Measurements from ENCODE around the gene TNFAIP8L2. TPM values are rescaled to one million over a fixed set of nuclear protein-coding genes. Genes with fewer than 3 reads are reported as not detected.
"Not testable (repeated sequence)": the region's sequence is repeated elsewhere in the genome, so short reads cannot be mapped to it uniquely, and the experiment has no call there.

The TNFAIP8L2 gene
- total RNA-seq, 1 donor from 2014 or later, result 17.8 TPM

DNA sequence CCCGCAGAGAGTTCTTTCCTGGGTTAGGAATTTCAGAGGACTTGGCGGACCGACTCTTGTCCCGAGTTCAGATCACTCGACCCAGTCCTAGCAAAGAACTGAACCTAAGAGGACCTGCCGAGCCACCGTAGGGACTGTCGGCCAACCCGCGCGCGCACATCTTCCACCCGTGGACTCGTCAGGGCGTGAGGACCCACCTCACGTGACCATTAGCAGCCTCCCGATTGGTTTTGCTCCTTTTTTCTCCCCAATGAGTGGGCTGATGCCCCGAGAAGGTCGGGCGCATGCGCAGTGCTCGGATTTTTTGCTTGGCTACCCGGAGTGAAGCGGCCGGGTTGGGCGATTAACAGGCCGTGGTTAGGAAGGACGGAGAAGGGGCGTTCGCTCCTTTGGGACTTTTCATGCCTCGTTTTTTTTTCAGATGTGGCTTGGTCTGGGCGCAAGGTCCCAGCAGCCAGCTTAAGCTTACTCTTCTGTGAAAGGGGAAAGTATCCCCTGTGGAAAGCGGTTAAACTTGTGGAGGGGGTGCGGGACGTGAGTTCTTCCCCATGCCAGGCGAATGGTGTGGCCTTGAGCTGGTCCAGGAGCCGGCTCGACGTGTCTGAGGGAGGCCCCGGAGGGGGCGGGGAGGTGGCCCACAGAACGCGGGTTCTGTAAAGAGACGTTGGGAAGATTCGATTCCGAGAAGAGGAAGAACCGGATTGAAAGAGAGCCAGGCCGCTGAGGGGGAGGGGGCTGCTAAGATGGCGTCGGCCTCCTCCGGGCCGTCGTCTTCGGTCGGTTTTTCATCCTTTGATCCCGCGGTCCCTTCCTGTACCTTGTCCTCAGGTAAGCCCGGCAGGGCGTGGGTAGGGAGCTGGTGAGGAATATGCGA is 42.0 kb downstream of the TNFAIP8L2 start, which contains the start of gene PIP5K1A:
Gene PIP5K1A (plus strand): TSS at position 299 of the 874 bp plus-strand sequence. CDS start 445 bp downstream, at position 744.
- H3K4me3 ChIP-seq, result peak within 1 kb of the TSS; percentile 87
- H3K9me3 ChIP-seq, result no peaks in the 10 kb centered on the region
- H3K36me3 ChIP-seq, result peaks cover 14% of the 10 kb centered on the region
- intact Hi-C loops (cut with DNase I), result no loop called here
- H3K27me3 ChIP-seq (ENCODE audit: low read depth), result no peaks in the 10 kb centered on the region
- H3K4me1 ChIP-seq, result peaks cover 44% of the 10 kb centered on the region
- ATAC-seq (peak; percentile 90 to 96), DNase-seq (peak; percentile 100)
- no peak for TF ChIP-seq CTCF (IDR thresholded peaks at IDR 0.05)
- H3K27ac ChIP-seq, result peak within 1 kb of the TSS; percentile 88

- Histone ChIP-seq H3K36me3 (peaks cover 21% of the 10 kb centered on the region), H3K4me3 (peak overlapping the region; percentile 87), H3K9me3 (no peaks in the 10 kb centered on the region), H3K4me1 (peaks cover 43% of the 10 kb centered on the region), H3K27me3 (ENCODE audit: low read depth) (no peaks in the 10 kb centered on the region), H3K27ac (peak overlapping the region; percentile 88)
- peak; percentile 13 to 18 for ATAC-seq
- intact Hi-C loops (cut with DNase I), result no loop called here
- no peak for DNase-seq
- no peak for TF ChIP-seq CTCF (IDR thresholded peaks at IDR 0.05)
Observed at GRCh38 chr1:151199873-151200581, 43.6 kb downstream of the TNFAIP8L2 start.

GRCh38 chr1:151205381-151205965 is 49.0 kb downstream of the TNFAIP8L2 start:
- DNase-seq; H3K27ac ChIP-seq; H3K27me3 ChIP-seq (ENCODE audit: low read depth); H3K9me3 ChIP-seq; ATAC-seq; intact Hi-C loops (cut with DNase I); H3K4me3 ChIP-seq: not testable (repeated sequence)
- Histone ChIP-seq H3K4me1 (peaks cover 20% of the 10 kb centered on the region), H3K36me3 (peaks cover 66% of the 10 kb centered on the region)

Other genes with a start within 250 kb of the TNFAIP8L2 start
- gene SETDB1, start 230.3 kb upstream of the TNFAIP8L2 start, total RNA-seq, result 47.5 TPM
- 297 TPM for gene CERS2, start 181.8 kb upstream of the TNFAIP8L2 start, total RNA-seq
- gene ANXA9, start 174.4 kb upstream of the TNFAIP8L2 start, total RNA-seq, result 0.68 TPM
- gene MINDY1, start 149.7 kb upstream of the TNFAIP8L2 start, total RNA-seq, result 27.8 TPM
- gene PRUNE1, start 148.2 kb upstream of the TNFAIP8L2 start, total RNA-seq, result 21.4 TPM
- gene BNIPL, start 120.1 kb upstream of the TNFAIP8L2 start, total RNA-seq, result 8.2 TPM
- 4.8 TPM for gene C1orf56, start 108.9 kb upstream of the TNFAIP8L2 start, total RNA-seq
- 114 TPM for gene CDC42SE1, start 97.0 kb upstream of the TNFAIP8L2 start, total RNA-seq
- gene MLLT11, start 96.3 kb upstream of the TNFAIP8L2 start, total RNA-seq, result 0.56 TPM
- gene GABPB2, start 85.9 kb upstream of the TNFAIP8L2 start, total RNA-seq, result 14.1 TPM
- gene SEMA6C, start 10.0 kb upstream of the TNFAIP8L2 start, total RNA-seq, result 6.4 TPM
- gene LYSMD1, start 9.3 kb downstream of the TNFAIP8L2 start, total RNA-seq, result 6.5 TPM
- 38.4 TPM for gene SCNM1, start 9.5 kb downstream of the TNFAIP8L2 start, total RNA-seq
- gene TMOD4, start 19.3 kb downstream of the TNFAIP8L2 start, total RNA-seq, result 2.1 TPM
- 45.3 TPM for gene VPS72, start 33.5 kb downstream of the TNFAIP8L2 start, total RNA-seq
- gene PIP5K1A, start 41.9 kb downstream of the TNFAIP8L2 start, total RNA-seq, result 47.9 TPM
- 106 TPM for gene PSMD4, start 98.1 kb downstream of the TNFAIP8L2 start, total RNA-seq
- 23.7 TPM for gene ZNF687, start 125.7 kb downstream of the TNFAIP8L2 start, total RNA-seq
- gene PI4KB, start 170.8 kb downstream of the TNFAIP8L2 start, total RNA-seq, result 66.0 TPM
- 57.6 TPM for gene RFX5, start 190.6 kb downstream of the TNFAIP8L2 start, total RNA-seq
- gene SELENBP1, start 216.1 kb downstream of the TNFAIP8L2 start, total RNA-seq, result 413 TPM
- gene PSMB4, start 242.9 kb downstream of the TNFAIP8L2 start, total RNA-seq, result 177 TPM

Measured in lower lobe of right lung (tissue), 2 donors.